Liver (tissue), 9 donors: ENCODE results near the gene APOBEC3F. TPM values are rescaled to one million over a fixed set of nuclear protein-coding genes. Genes with fewer than 3 reads are reported as not detected.

ENCODE experiments used
- DNase-seq: peaks from one replicate; pipeline ENCODE4 v3.0.0-alpha.2; 2017; ENCODE audit warnings: low spot score
- H3K27ac ChIP-seq, 2 donors: one replicate each; pipeline ENCODE4 v1.7.0; 2013; ENCODE audit warnings: inconsistent platforms in 2 of 2, low read length in 2 of 2, control low read depth in 1 of 2, low read depth in 1 of 2, mild to moderate bottlenecking in 1 of 2
- H3K27me3 ChIP-seq, 4 donors: one replicate each; pipeline versions ENCODE4 v1.6.1 to v1.7.0; 2013; ENCODE audit warnings: low read length in 3 of 4, inconsistent platforms in 1 of 4, mild to moderate bottlenecking in 1 of 4, moderate library complexity in 1 of 4; ENCODE audit not compliant: control insufficient read depth in 4 of 4, insufficient read depth in 4 of 4
- H3K36me3 ChIP-seq, 4 donors: one replicate each; pipeline versions ENCODE4 v1.6.1 to v1.7.0; 2013; ENCODE audit warnings: low read length in 3 of 4, mild to moderate bottlenecking in 3 of 4, low read depth in 1 of 4, moderate library complexity in 1 of 4; ENCODE audit not compliant: control insufficient read depth in 4 of 4, insufficient read depth in 3 of 4
- H3K4me1 ChIP-seq, 4 donors: one replicate each; pipeline versions ENCODE4 v1.6.1 to v1.7.0; 2013; ENCODE audit warnings: low read length in 3 of 4, mild to moderate bottlenecking in 3 of 4, moderate library complexity in 1 of 4; ENCODE audit not compliant: control insufficient read depth in 4 of 4, insufficient read depth in 4 of 4
- H3K4me3 ChIP-seq, 3 donors: one replicate each; pipeline versions ENCODE4 v1.6.1 to v1.7.0; 2013; ENCODE audit warnings: low read length in 3 of 3, control low read depth in 1 of 3, low read depth in 1 of 3, mild to moderate bottlenecking in 1 of 3
- H3K9ac ChIP-seq, 2 donors: one replicate each; pipeline ENCODE4 v1.7.0; 2013; ENCODE audit warnings: low read length in 2 of 2, mild to moderate bottlenecking in 2 of 2, moderate library complexity in 2 of 2, control low read depth in 1 of 2, low read depth in 1 of 2
- H3K9me3 ChIP-seq, 4 donors: one replicate each; pipeline versions ENCODE4 v1.6.1 to v1.7.0; 2013; ENCODE audit warnings: low read length in 3 of 4; ENCODE audit not compliant: control insufficient read depth in 4 of 4
- ATF3 ChIP-seq: IDR thresholded peaks from 2 replicates; pipeline ENCODE4 v1.6.1; 2016; ENCODE audit warnings: antibody characterized with exemption
- EGR1 ChIP-seq, 2 donors: IDR thresholded peaks; 2 replicates each; pipeline ENCODE4 v1.6.1; 2016 to 2018; ENCODE audit warnings: antibody characterized with exemption in 2 of 2, low read depth in 2 of 2
- FOXA1 ChIP-seq: IDR thresholded peaks from 2 replicates; pipeline ENCODE4 v1.6.1; 2016; ENCODE audit warnings: antibody characterized with exemption
- FOXA2 ChIP-seq: IDR thresholded peaks from 2 replicates; pipeline ENCODE4 v1.6.1; 2016; ENCODE audit warnings: antibody characterized with exemption
- GABPA ChIP-seq, 2 donors: IDR thresholded peaks in 1 of 2; conservative IDR thresholded peaks in 1 of 2; 2 replicates each; pipeline ENCODE4 v1.6.1; 2016; ENCODE audit warnings: antibody characterized with exemption in 2 of 2, mild to moderate bottlenecking in 1 of 2, moderate library complexity in 1 of 2
- HNF4A ChIP-seq, 2 donors: conservative IDR thresholded peaks; 2 replicates each; pipeline ENCODE4 v1.6.1; 2016; ENCODE audit warnings: antibody characterized with exemption in 2 of 2, mild to moderate bottlenecking in 2 of 2
- HNF4G ChIP-seq: IDR thresholded peaks from 2 replicates; pipeline ENCODE4 v1.6.1; 2016; ENCODE audit warnings: antibody characterized with exemption
- JUND ChIP-seq, 2 donors: IDR thresholded peaks; 2 replicates each; pipeline ENCODE4 v1.6.1; 2016; ENCODE audit warnings: antibody characterized with exemption in 2 of 2
- NR2F2 ChIP-seq: IDR thresholded peaks from 2 replicates; pipeline ENCODE4 v1.6.1; 2016; ENCODE audit warnings: antibody characterized with exemption
- RAD21 ChIP-seq, 2 donors: IDR thresholded peaks; 2 replicates each; pipeline ENCODE4 v1.6.1; 2016; ENCODE audit warnings: antibody characterized with exemption in 2 of 2, mild to moderate bottlenecking in 2 of 2
- REST ChIP-seq: IDR thresholded peaks from 2 replicates; pipeline ENCODE4 v1.6.1; 2016; ENCODE audit warnings: antibody characterized with exemption, mild to moderate bottlenecking
- RXRA ChIP-seq, 2 donors: IDR thresholded peaks; 2 replicates each; pipeline ENCODE4 v1.6.1; 2017 to 2018; ENCODE audit warnings: antibody characterized with exemption in 2 of 2, mild to moderate bottlenecking in 1 of 2
- SP1 ChIP-seq: IDR thresholded peaks from 2 replicates; pipeline ENCODE4 v1.6.1; 2018; ENCODE audit warnings: antibody characterized with exemption, mild to moderate bottlenecking
- TAF1 ChIP-seq: conservative IDR thresholded peaks from 2 replicates; pipeline ENCODE4 v1.6.1; 2016; ENCODE audit warnings: antibody characterized with exemption, mild to moderate bottlenecking
- YY1 ChIP-seq: IDR thresholded peaks from 2 replicates; pipeline ENCODE4 v1.6.1; 2016; ENCODE audit warnings: antibody characterized with exemption, mild to moderate bottlenecking
- ZBTB33 ChIP-seq: IDR thresholded peaks from 2 replicates; pipeline ENCODE4 v1.6.1; 2016; ENCODE audit warnings: antibody characterized with exemption
- WGBS: extraction: QIAGEN DNeasy Blood & Tissue Kit; methylation state at CpG from one replicate; pipeline ENCODE4 v1.1.7; 2013; 5-methylcytosine and 5-hydroxymethylcytosine counted together
- polyA plus RNA-seq, 2 donors: library from polyadenylated mRNA; stranded (reverse) in 1 of 2; unstranded in 1 of 2; fragments of 200-250 nt in 1 of 2; fragments of >200 nt in 1 of 2; fragmentation: Nextera tagmentation in 1 of 2; extraction: Ambion mirVana in 1 of 2; gene quantifications; one replicate each; pipeline versions ENCODE4 v1.2.1 to v1.2.3, GENCODE V29; 2013 to 2015
- total RNA-seq, 2 donors: library from RNA; depleted of rRNA; stranded (reverse); fragments of >200 nt; gene quantifications; one replicate each; pipeline ENCODE4 v1.2.3, GENCODE V29; 2014
- TF ChIP-seq, protein P1 (sequence below): IDR thresholded peaks from 2 replicates; pipeline ENCODE4 v1.6.1; 2016; ENCODE audit warnings: antibody characterized with exemption
- TF ChIP-seq, protein P2 (sequence below): fragments of 150-350 bp; IDR thresholded peaks from 2 replicates; pipeline ENCODE4 v1.5.1; 2017; ENCODE audit warnings: improper control_type of control experiment, low read depth, low read length; ENCODE audit not compliant: missing input control
- donor health status: healthy.
- donor health status: healthy.
- donor health status: healthy.
- donor health status: healthy.
- donor health status: healthy.

Gene APOBEC3F
- total and polyA plus RNA-seq, 4 donors, result 1.6 to 4.5 (median 2.0) TPM

DNA sequence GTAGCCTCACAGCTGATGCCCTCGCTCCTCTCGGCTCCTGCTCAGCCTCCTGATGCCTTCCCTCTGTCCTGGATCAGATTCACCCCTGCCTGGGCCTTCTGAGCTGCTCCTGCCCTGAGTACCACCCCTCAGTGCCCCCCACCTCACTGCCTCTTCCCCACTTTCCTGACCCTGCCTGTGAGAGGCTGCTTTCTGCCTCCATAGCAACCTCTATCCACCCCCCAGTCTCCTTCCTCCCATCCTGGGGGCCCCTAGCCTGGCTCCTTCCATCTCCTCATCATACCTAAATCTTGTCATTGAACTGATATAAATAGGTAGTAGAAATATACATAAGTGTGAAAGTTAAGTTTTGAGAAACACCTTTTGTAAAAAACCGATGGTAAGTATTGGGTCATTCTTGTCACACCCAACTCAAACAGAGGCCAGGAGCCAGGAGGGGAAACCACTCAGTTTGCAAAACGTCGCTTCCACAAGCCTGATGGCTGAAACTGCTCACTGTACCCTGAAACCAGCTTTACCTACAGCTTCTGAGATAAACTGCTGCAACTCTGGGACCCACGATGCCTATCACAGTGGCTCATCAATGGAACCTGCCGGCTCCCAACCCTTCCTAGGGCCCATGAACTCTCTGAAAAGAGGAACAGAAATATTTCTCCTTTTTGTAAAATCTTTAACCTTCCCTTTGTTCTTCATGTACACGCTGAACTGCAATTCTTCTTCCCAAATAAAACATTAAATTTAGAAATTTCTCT lies 51.6 kb downstream of the APOBEC3F start:
- Histone ChIP-seq H3K36me3 (no peaks in the 10 kb centered on the region), H3K27ac (peak overlapping the region in 1 of 2 donors; percentile 29), H3K4me1 (peaks cover 0 to 2% (median 0%) of the 10 kb centered on the region in 4 donors), H3K9ac (no peak overlapping the region), H3K4me3 (no peak overlapping the region), H3K9me3 (no peaks in the 10 kb centered on the region), H3K27me3 (peaks cover 0 to 2% (median 0%) of the 10 kb centered on the region in 4 donors)
- no peak for TF ChIP-seq FOXA2
- TF ChIP-seq HNF4G, result no peak
- TF ChIP-seq FOXA1, result no peak
- no peak for TF ChIP-seq EGR1 (IDR thresholded peaks at IDR 0.05; ENCODE audit: low read depth in 2 of 2)
- no peak for TF ChIP-seq YY1
- no peak for TF ChIP-seq REST
- no peak for TF ChIP-seq SP1
- TF ChIP-seq NR2F2, result no peak
- TF ChIP-seq, protein P1, sequence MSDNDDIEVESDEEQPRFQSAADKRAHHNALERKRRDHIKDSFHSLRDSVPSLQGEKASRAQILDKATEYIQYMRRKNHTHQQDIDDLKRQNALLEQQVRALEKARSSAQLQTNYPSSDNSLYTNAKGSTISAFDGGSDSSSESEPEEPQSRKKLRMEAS, result no peak
- TF ChIP-seq RAD21 (IDR thresholded peaks at IDR 0.05), result no peak
- no peak for TF ChIP-seq GABPA (IDR thresholded peaks at IDR 0.05 in 1 of 2, conservative IDR thresholded peaks at IDR 0.05 in 1 of 2)
- no peak for TF ChIP-seq TAF1
- no peak for TF ChIP-seq ATF3
- no peak for TF ChIP-seq HNF4A (conservative IDR thresholded peaks at IDR 0.05)
- no peak for TF ChIP-seq JUND (IDR thresholded peaks at IDR 0.05)
- TF ChIP-seq RXRA (IDR thresholded peaks at IDR 0.05), result no peak
- TF ChIP-seq, protein P2, sequence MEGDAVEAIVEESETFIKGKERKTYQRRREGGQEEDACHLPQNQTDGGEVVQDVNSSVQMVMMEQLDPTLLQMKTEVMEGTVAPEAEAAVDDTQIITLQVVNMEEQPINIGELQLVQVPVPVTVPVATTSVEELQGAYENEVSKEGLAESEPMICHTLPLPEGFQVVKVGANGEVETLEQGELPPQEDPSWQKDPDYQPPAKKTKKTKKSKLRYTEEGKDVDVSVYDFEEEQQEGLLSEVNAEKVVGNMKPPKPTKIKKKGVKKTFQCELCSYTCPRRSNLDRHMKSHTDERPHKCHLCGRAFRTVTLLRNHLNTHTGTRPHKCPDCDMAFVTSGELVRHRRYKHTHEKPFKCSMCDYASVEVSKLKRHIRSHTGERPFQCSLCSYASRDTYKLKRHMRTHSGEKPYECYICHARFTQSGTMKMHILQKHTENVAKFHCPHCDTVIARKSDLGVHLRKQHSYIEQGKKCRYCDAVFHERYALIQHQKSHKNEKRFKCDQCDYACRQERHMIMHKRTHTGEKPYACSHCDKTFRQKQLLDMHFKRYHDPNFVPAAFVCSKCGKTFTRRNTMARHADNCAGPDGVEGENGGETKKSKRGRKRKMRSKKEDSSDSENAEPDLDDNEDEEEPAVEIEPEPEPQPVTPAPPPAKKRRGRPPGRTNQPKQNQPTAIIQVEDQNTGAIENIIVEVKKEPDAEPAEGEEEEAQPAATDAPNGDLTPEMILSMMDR, result no peak
- no peak for TF ChIP-seq ZBTB33
- 58% methylated on average over 8 of the region's 8 CpGs for WGBS
- no peak for DNase-seq
